Measurements from ENCODE around the gene ZNF205.
"Not testable (repeated sequence)": the region's sequence is repeated elsewhere in the genome, so short reads cannot be mapped to it uniquely, and the experiment has no call there.

DNA sequence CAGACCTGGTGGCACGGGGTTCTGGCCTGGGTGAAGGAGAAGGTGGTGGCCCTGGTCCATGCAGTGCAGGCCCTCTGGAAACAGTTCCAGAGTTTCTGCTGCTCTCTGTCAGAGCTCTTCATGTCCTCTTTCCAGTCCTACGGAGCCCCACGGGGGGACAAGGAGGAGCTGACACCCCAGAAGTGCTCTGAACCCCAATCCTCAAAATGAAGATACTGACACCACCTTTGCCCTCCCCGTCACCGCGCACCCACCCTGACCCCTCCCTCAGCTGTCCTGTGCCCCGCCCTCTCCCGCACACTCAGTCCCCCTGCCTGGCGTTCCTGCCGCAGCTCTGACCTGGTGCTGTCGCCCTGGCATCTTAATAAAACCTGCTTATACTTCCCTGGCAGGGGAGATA is 43.2 kb upstream of the ZNF205 start:
- TF ChIP-seq CTCF, EZH2 (IDR thresholded peaks at IDR 0.05): not testable (repeated sequence)
